ENCODE measurements around the gene NPHS1. TPM values are rescaled to one million over a fixed set of nuclear protein-coding genes. Genes with fewer than 3 reads are reported as not detected.
"Not testable (repeated sequence)": the region's sequence is repeated elsewhere in the genome, so short reads cannot be mapped to it uniquely, and the experiment has no call there.

NPHS1 gene
- total RNA-seq, 1 experiment from 2014 or later: not detected

- Histone ChIP-seq H3K4me3 (ENCODE audit: low read depth, low read length, poor library complexity, severe bottlenecking) (no peak overlapping the region), H3K4me1 (ENCODE audit: insufficient read depth, low read length, poor library complexity, severe bottlenecking) (peaks cover 11% of the 10 kb centered on the region), H3K27ac (ENCODE audit: low read depth, low read length, poor library complexity, severe bottlenecking) (no peak overlapping the region), H3K27me3 (replicated peaks; ENCODE audit: insufficient read depth, low read depth, low read length, poor library complexity) (no peaks in the 10 kb centered on the region), H3K36me3 (ENCODE audit: insufficient read depth, low read length, poor library complexity, severe bottlenecking) (no peaks in the 10 kb centered on the region), H3K9me3 (ENCODE audit: low read depth, low read length, poor library complexity, severe bottlenecking) (no peaks in the 10 kb centered on the region)
- intact Hi-C loops (cut with micrococcal nuclease; ENCODE audit: unreplicated experiment): no loop called here
- BruUV-seq (replicated peaks): no TSS peak
- CTCF ChIA-PET: no interaction called here
- POLR2A ChIA-PET (ENCODE audit: low non-redundant PET): no interaction called here
- TF ChIP-seq EZH2 (IDR thresholded peaks at IDR 0.05; ENCODE audit: borderline replicate concordance, low read depth, low read length, poor library complexity, severe bottlenecking) (no peak), CTCF (conservative IDR thresholded peaks at IDR 0.05; ENCODE audit: low read depth, low read length) (no peak)
- no peak for DNase-seq (ENCODE audit: low spot score)
Observed at GRCh38 chr19:35871611-35872010, 19.3 kb upstream of the NPHS1 start.

GRCh38 chr19:35870798-35871197, 18.5 kb upstream of the NPHS1 start:
- Histone ChIP-seq H3K27ac (ENCODE audit: low read depth, low read length, poor library complexity, severe bottlenecking) (no peak overlapping the region), H3K9me3 (ENCODE audit: low read depth, low read length, poor library complexity, severe bottlenecking) (no peaks in the 10 kb centered on the region), H3K36me3 (ENCODE audit: insufficient read depth, low read length, poor library complexity, severe bottlenecking) (no peaks in the 10 kb centered on the region), H3K4me3 (ENCODE audit: low read depth, low read length, poor library complexity, severe bottlenecking) (no peak overlapping the region), H3K27me3 (replicated peaks; ENCODE audit: insufficient read depth, low read depth, low read length, poor library complexity) (no peaks in the 10 kb centered on the region), H3K4me1 (ENCODE audit: insufficient read depth, low read length, poor library complexity, severe bottlenecking) (peaks cover 11% of the 10 kb centered on the region)
- ChIA-PET POLR2A (ENCODE audit: low non-redundant PET) (no interaction called here), CTCF (no interaction called here)
- TF ChIP-seq EZH2 (IDR thresholded peaks at IDR 0.05; ENCODE audit: borderline replicate concordance, low read depth, low read length, poor library complexity, severe bottlenecking) (no peak), CTCF (conservative IDR thresholded peaks at IDR 0.05; ENCODE audit: low read depth, low read length) (no peak)
- intact Hi-C loops (cut with micrococcal nuclease; ENCODE audit: unreplicated experiment): no loop called here
- no TSS peak for BruUV-seq (replicated peaks)
- DNase-seq (ENCODE audit: low spot score): no peak

GRCh38 chr19:35870124-35870736, 17.9 kb upstream of the NPHS1 start:
- H3K9me3 ChIP-seq (ENCODE audit: low read depth, low read length, poor library complexity, severe bottlenecking); BruUV-seq (replicated peaks); H3K36me3 ChIP-seq (ENCODE audit: insufficient read depth, low read length, poor library complexity, severe bottlenecking); CTCF ChIA-PET; intact Hi-C loops (cut with micrococcal nuclease; ENCODE audit: unreplicated experiment); H3K27me3 ChIP-seq (replicated peaks; ENCODE audit: insufficient read depth, low read depth, low read length, poor library complexity): not testable (repeated sequence)
- H3K27ac ChIP-seq (ENCODE audit: low read depth, low read length, poor library complexity, severe bottlenecking): peak overlapping the region; percentile 6
- POLR2A ChIA-PET (ENCODE audit: low non-redundant PET): interaction anchor here (0.5 kb wide), 1 partner anchor 60 kb away, joined by 10 read pairs; no protein-coding TSS in a partner anchor
- peak overlapping the region; percentile 52 for H3K4me3 ChIP-seq (ENCODE audit: low read depth, low read length, poor library complexity, severe bottlenecking)
- DNase-seq (ENCODE audit: low spot score): peak; percentile 94
- H3K4me1 ChIP-seq (ENCODE audit: insufficient read depth, low read length, poor library complexity, severe bottlenecking): peaks cover 11% of the 10 kb centered on the region
